ENCODE results near the gene PIN4.

Gene PIN4

DNA sequence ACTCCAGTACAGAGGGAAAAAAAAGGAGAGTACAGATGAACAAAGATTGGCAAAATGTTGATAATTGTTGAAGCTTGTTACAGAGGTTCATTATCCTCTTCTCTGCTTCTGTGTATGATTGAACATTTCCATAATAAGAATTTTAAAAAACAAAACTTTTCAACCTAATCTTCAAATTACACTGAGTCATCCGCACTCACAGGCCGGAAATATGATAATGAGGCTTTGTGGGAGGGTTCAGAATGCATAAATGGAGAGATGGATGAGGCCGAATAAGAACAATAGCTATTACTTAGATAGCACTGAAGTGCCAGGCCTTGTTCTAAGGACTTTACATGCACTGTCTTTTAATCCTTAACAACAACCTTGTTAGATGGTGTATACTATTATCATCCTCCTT lies 61.9 kb downstream of the PIN4 start:
- peaks cover 2% of the 10 kb centered on the region for H3K4me1 ChIP-seq (ENCODE audit: insufficient read depth, low read length, poor library complexity, severe bottlenecking)
- H3K36me3 ChIP-seq (ENCODE audit: insufficient read depth, low read length): no peaks in the 10 kb centered on the region
- H3K9me3 ChIP-seq (ENCODE audit: insufficient read depth, low read depth, low read length): no peaks in the 10 kb centered on the region
- H3K4me3 ChIP-seq (ENCODE audit: low read length, poor library complexity, severe bottlenecking): no peak overlapping the region
- no peak overlapping the region for H3K9ac ChIP-seq (ENCODE audit: low read depth, low read length, poor library complexity, severe bottlenecking)
- H4K20me1 ChIP-seq (ENCODE audit: insufficient read depth, low read length, poor library complexity, severe bottlenecking): no peaks in the 10 kb centered on the region
- H3K27me3 ChIP-seq (ENCODE audit: insufficient read depth, low read length, poor library complexity, severe bottlenecking): no peaks in the 10 kb centered on the region
- no peak overlapping the region for H3K4me2 ChIP-seq (ENCODE audit: low read depth, low read length, poor library complexity, severe bottlenecking)
- peaks cover 2% of the 10 kb centered on the region; the same call in 1 of the 2 replicates for H3K79me2 ChIP-seq (ENCODE audit: insufficient read depth, low read length)
- no peak overlapping the region for H2AFZ ChIP-seq (ENCODE audit: low read length)
- no peaks in the 10 kb centered on the region for H3K9me2 ChIP-seq (replicated peaks; ENCODE audit: low read depth, low read length)
- no peaks in the 10 kb centered on the region for H3F3A ChIP-seq (ENCODE audit: low read depth)
- TF ChIP-seq, protein P1, sequence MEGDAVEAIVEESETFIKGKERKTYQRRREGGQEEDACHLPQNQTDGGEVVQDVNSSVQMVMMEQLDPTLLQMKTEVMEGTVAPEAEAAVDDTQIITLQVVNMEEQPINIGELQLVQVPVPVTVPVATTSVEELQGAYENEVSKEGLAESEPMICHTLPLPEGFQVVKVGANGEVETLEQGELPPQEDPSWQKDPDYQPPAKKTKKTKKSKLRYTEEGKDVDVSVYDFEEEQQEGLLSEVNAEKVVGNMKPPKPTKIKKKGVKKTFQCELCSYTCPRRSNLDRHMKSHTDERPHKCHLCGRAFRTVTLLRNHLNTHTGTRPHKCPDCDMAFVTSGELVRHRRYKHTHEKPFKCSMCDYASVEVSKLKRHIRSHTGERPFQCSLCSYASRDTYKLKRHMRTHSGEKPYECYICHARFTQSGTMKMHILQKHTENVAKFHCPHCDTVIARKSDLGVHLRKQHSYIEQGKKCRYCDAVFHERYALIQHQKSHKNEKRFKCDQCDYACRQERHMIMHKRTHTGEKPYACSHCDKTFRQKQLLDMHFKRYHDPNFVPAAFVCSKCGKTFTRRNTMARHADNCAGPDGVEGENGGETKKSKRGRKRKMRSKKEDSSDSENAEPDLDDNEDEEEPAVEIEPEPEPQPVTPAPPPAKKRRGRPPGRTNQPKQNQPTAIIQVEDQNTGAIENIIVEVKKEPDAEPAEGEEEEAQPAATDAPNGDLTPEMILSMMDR (conservative IDR thresholded peaks at IDR 0.05; ENCODE audit: low read length): no peak
- TF ChIP-seq EZH2phosphoT487 (IDR thresholded peaks at IDR 0.05; ENCODE audit: borderline replicate concordance): no peak

DNA sequence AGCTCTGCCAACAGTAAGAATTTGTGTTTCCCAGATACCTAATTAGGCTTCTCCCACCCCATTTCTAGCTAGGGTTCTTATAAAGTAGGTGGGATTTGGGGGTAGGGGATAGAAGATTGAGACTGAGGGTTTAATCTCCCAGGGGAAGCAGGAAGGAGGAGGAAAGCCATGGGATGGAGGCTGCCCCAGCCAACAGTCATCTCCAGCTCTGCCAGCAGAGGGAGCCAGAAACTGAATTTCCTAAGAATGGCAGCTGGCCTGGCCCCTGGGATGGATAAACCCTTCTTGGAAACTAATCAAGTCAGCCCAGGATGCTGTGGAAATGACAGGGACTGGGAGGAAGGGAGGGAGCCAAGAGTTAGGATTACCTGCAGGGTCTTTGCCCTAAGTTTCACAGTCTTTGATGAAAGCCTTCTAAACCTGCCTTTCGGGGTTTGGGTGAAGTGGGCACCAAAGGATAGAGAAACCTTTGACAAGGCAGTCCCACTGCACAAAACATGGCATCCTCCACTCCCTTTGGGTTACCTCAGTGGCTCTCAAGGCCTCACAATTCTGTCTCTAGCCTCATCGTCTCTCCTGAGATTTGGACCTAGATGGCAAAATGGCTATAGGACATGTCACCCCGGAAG lies 64.0 kb downstream of the PIN4 start:
- H3K9me2 ChIP-seq (replicated peaks; ENCODE audit: low read depth, low read length): no peaks in the 10 kb centered on the region
- no peak overlapping the region for H3K4me3 ChIP-seq (ENCODE audit: low read length, poor library complexity, severe bottlenecking)
- H3K4me1 ChIP-seq (ENCODE audit: insufficient read depth, low read length, poor library complexity, severe bottlenecking): no peaks in the 10 kb centered on the region
- H3K9ac ChIP-seq (ENCODE audit: low read depth, low read length, poor library complexity, severe bottlenecking): no peak overlapping the region
- H3K9me3 ChIP-seq (ENCODE audit: insufficient read depth, low read depth, low read length): no peaks in the 10 kb centered on the region
- no peaks in the 10 kb centered on the region for H3F3A ChIP-seq (ENCODE audit: low read depth)
- no peaks in the 10 kb centered on the region for H3K36me3 ChIP-seq (ENCODE audit: insufficient read depth, low read length)
- H2AFZ ChIP-seq (ENCODE audit: low read length): no peak overlapping the region
- TF ChIP-seq, protein P1 (conservative IDR thresholded peaks at IDR 0.05; ENCODE audit: low read length): peak; percentile 79
- no peak for TF ChIP-seq EZH2phosphoT487 (IDR thresholded peaks at IDR 0.05; ENCODE audit: borderline replicate concordance)
- no peak overlapping the region for H3K4me2 ChIP-seq (ENCODE audit: low read depth, low read length, poor library complexity, severe bottlenecking)
- H3K27me3 ChIP-seq (ENCODE audit: insufficient read depth, low read length, poor library complexity, severe bottlenecking): no peaks in the 10 kb centered on the region
- H3K79me2 ChIP-seq (ENCODE audit: insufficient read depth, low read length): no peaks in the 10 kb centered on the region
- H4K20me1 ChIP-seq (ENCODE audit: insufficient read depth, low read length, poor library complexity, severe bottlenecking): no peaks in the 10 kb centered on the region

DNA sequence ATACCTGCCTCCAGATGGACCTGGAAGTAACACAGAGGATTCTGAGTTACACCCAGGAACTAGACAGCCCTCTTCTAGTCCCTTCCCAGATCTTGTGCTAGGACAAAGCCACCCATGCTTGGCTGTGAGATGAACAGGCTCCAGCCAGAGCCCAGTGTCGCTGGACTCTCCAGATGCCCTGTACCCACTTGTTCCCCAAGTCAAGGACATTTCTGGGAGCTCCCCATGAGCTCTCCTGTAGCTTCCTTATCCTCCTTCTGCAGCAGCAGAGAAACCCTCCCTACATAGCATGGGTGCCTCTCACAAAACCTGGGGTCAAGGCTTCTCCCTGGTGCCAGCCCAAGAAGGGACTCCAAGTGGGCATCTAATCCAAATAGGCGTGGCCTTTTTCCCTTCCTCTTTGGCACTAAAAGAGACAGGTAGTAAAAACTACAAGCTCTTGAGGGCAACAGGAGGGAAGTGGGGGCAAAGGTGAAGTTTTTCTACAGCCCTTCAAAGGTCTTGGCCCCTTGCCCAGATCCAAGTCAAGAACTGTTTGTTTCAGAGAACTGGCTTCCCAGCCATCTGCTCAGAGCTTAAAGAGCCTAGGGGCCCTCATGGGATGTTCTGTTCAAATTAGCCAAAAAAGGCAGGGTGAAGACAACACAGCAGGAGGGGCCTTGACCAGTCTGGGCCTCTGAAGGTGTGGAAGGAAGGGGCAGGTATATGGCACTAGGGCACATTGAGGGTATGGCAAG lies 65.8 kb downstream of the PIN4 start:
- H3K9me3 ChIP-seq (ENCODE audit: insufficient read depth, low read depth, low read length): no peaks in the 10 kb centered on the region
- H3K4me1 ChIP-seq (ENCODE audit: insufficient read depth, low read length, poor library complexity, severe bottlenecking): no peaks in the 10 kb centered on the region
- no peaks in the 10 kb centered on the region for H3K79me2 ChIP-seq (ENCODE audit: insufficient read depth, low read length)
- H3K36me3 ChIP-seq (ENCODE audit: insufficient read depth, low read length): no peaks in the 10 kb centered on the region
- no peak overlapping the region for H3K4me2 ChIP-seq (ENCODE audit: low read depth, low read length, poor library complexity, severe bottlenecking)
- no peak overlapping the region for H3K4me3 ChIP-seq (ENCODE audit: low read length, poor library complexity, severe bottlenecking)
- H4K20me1 ChIP-seq (ENCODE audit: insufficient read depth, low read length, poor library complexity, severe bottlenecking): no peaks in the 10 kb centered on the region
- no peaks in the 10 kb centered on the region for H3K27me3 ChIP-seq (ENCODE audit: insufficient read depth, low read length, poor library complexity, severe bottlenecking)
- TF ChIP-seq EZH2phosphoT487 (IDR thresholded peaks at IDR 0.05; ENCODE audit: borderline replicate concordance): no peak
- TF ChIP-seq, protein P1 (conservative IDR thresholded peaks at IDR 0.05; ENCODE audit: low read length): no peak
- no peaks in the 10 kb centered on the region for H3F3A ChIP-seq (ENCODE audit: low read depth)
- H2AFZ ChIP-seq (ENCODE audit: low read length): no peak overlapping the region
- H3K9ac ChIP-seq (ENCODE audit: low read depth, low read length, poor library complexity, severe bottlenecking): no peak overlapping the region
- H3K9me2 ChIP-seq (replicated peaks; ENCODE audit: low read depth, low read length): no peaks in the 10 kb centered on the region
